ENCODE data around the gene STYK1. TPM values are rescaled to one million over a fixed set of nuclear protein-coding genes. Genes with fewer than 3 reads are reported as not detected.
A peak's percentile ranks its signal among the peaks of the same experiment; 100 is the strongest.
"Not testable (repeated sequence)": the region's sequence is repeated elsewhere in the genome, so short reads cannot be mapped to it uniquely, and the experiment has no call there.

STYK1 gene
- total RNA-seq, 1 donor, result under 0.01 TPM

DNA sequence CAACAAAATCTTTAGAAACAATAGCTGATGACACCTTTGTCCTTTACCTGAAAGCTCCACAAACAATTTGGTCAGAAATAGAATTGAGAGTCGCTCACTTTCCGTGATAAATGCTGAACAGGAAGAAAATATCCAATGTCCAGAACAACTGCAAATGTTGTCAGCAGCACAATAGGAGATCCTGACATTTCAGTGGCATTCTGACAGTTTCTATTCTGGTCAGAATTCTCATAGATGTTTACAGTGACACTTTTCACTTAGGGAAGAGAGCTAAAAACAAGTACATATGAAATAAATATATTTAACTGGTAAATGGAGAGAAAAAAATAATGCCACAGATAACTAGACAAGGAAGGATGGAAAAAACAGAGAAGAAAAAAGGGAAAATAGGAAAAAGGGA, 99.5 kb downstream of the STYK1 start:
- no peaks in the 10 kb centered on the region for H3K27me3 ChIP-seq (ENCODE audit: insufficient read depth, low read length)
- no peak for DNase-seq (ENCODE audit: insufficient read length, low spot score, missing footprints)
- no peak overlapping the region for H3K27ac ChIP-seq (ENCODE audit: low read depth, low read length)
- H3K4me3 ChIP-seq (ENCODE audit: insufficient read depth, low read length), result no peak overlapping the region
- H3K4me1 ChIP-seq (ENCODE audit: insufficient read depth, low read length), result peaks cover 12% of the 10 kb centered on the region
- H4K20me1 ChIP-seq (ENCODE audit: insufficient read depth, low read length), result no peaks in the 10 kb centered on the region
- H3K79me2 ChIP-seq (ENCODE audit: insufficient read depth, low read length), result no peaks in the 10 kb centered on the region
- no peak overlapping the region for H3K4me2 ChIP-seq (ENCODE audit: insufficient read depth, low read length)
- no peaks in the 10 kb centered on the region for H3K36me3 ChIP-seq (ENCODE audit: insufficient read depth, low read length)
- no peak overlapping the region for H2AFZ ChIP-seq (ENCODE audit: low read length)
- no peaks in the 10 kb centered on the region for H3K9me3 ChIP-seq (ENCODE audit: low read depth, low read length)
- no peak for TF ChIP-seq CTCF (IDR thresholded peaks at IDR 0.05; ENCODE audit: extremely low read depth, low read depth, low read length)

DNA sequence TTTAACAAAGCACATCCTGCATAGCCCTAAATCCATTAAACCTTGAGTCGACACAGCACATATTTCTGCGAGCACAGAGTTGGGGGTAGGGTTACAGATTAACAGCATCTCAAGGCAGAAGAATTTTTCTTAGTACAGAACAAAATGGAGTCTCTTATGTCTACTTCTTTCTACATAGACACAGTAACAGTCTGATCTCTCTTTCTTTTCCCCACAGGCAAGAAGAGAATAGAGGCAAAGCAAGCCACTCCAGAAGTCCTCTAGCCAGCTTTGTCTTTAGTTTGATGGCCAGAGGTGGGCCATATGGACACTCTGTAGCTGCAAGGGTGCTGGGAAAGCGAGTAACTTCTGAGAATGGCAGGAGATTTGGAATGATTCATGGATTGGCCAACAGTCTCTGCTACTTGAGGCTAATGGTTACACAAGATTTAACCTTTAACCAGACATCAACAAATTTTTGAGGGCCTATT, 101.8 kb downstream of the STYK1 start:
- not testable (repeated sequence) for H3K4me3 ChIP-seq (ENCODE audit: insufficient read depth, low read length); H4K20me1 ChIP-seq (ENCODE audit: insufficient read depth, low read length); H3K36me3 ChIP-seq (ENCODE audit: insufficient read depth, low read length); H3K9me3 ChIP-seq (ENCODE audit: low read depth, low read length); H3K4me2 ChIP-seq (ENCODE audit: insufficient read depth, low read length); H3K27me3 ChIP-seq (ENCODE audit: insufficient read depth, low read length); H3K79me2 ChIP-seq (ENCODE audit: insufficient read depth, low read length)
- Histone ChIP-seq H2AFZ (ENCODE audit: low read length) (peak overlapping the region; percentile 36), H3K4me1 (ENCODE audit: insufficient read depth, low read length) (peaks cover 12% of the 10 kb centered on the region), H3K27ac (ENCODE audit: low read depth, low read length) (peak overlapping the region; percentile 32)
- DNase-seq (ENCODE audit: insufficient read length, low spot score, missing footprints), result peak; percentile 69

DNA sequence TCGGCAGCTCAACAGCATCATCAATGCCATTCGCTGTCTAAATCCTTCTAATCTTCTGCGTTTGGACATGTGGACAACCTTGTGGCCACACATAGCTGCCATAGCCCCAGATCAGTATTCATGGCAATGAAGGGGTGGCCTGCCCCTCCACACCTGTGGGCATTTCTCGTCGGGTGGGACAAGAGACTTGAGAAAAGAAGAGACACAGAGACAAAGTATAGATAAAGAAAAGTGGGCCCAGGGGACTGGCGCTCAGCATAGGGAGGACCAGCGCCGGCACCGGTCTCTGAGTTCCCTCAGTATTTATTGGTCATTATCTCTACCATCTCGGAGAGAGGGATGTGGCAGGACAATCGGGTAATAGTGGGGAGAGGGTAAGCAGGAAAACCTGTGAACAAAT, 102.7 kb downstream of the STYK1 start:
- TF ChIP-seq CTCF (IDR thresholded peaks at IDR 0.05; ENCODE audit: extremely low read depth, low read depth, low read length), result no peak
- no peaks in the 10 kb centered on the region for H4K20me1 ChIP-seq (ENCODE audit: insufficient read depth, low read length)
- H3K27me3 ChIP-seq (ENCODE audit: insufficient read depth, low read length), result no peaks in the 10 kb centered on the region

More for the DNA sequence above, 102.7 kb downstream of the STYK1 start:
- H3K4me1 ChIP-seq (ENCODE audit: insufficient read depth, low read length), result peaks cover 12% of the 10 kb centered on the region
- H3K27ac ChIP-seq (ENCODE audit: low read depth, low read length), result no peak overlapping the region
- no peak overlapping the region for H3K4me2 ChIP-seq (ENCODE audit: insufficient read depth, low read length)
- H2AFZ ChIP-seq (ENCODE audit: low read length), result no peak overlapping the region
- no peaks in the 10 kb centered on the region for H3K9me3 ChIP-seq (ENCODE audit: low read depth, low read length)
- no peak for DNase-seq (ENCODE audit: insufficient read length, low spot score, missing footprints)
- no peaks in the 10 kb centered on the region for H3K36me3 ChIP-seq (ENCODE audit: insufficient read depth, low read length)
- no peak overlapping the region for H3K4me3 ChIP-seq (ENCODE audit: insufficient read depth, low read length)
- H3K79me2 ChIP-seq (ENCODE audit: insufficient read depth, low read length), result no peaks in the 10 kb centered on the region

Other genes with a start within 250 kb of the STYK1 start
- gene KLRC2, start 238.0 kb downstream of the STYK1 start, total RNA-seq, result 0.36 and 0.88 TPM in 2 replicates
- gene KLRC1, start 220.7 kb downstream of the STYK1 start, total RNA-seq, result not detected in 2 replicates
- 2.5 and 2.9 TPM in 2 replicates for gene EIF2S3B, start 168.2 kb downstream of the STYK1 start, total RNA-seq
- gene MAGOHB, start 60.4 kb downstream of the STYK1 start, total RNA-seq, result 16.3 and 18.0 TPM in 2 replicates
- 147 TPM in 2 replicates for gene YBX3, start 49.3 kb upstream of the STYK1 start, total RNA-seq
- not detected in 2 replicates for gene TAS2R7, start 128.6 kb upstream of the STYK1 start, total RNA-seq
- gene TAS2R8, start 133.2 kb upstream of the STYK1 start, total RNA-seq, result under 0.01 and 0.36 TPM in 2 replicates
- gene TAS2R9, start 136.1 kb upstream of the STYK1 start, total RNA-seq, result not detected in 2 replicates
- gene TAS2R10, start 152.3 kb upstream of the STYK1 start, total RNA-seq, result 1.1 and 1.8 TPM in 2 replicates
- 2.7 and 2.9 TPM in 2 replicates for gene PRR4, start 175.4 kb upstream of the STYK1 start, total RNA-seq
- 24.2 and 31.2 TPM in 2 replicates for gene PRH1, start 210.2 kb upstream of the STYK1 start, total RNA-seq
- 2.9 and 3.8 TPM in 2 replicates for gene TAS2R13, start 235.5 kb upstream of the STYK1 start, total RNA-seq

All from osteoblast (primary cell).